A673 (cell line): Measurements from ENCODE around the gene APBB2. TPM values are rescaled to one million over a fixed set of nuclear protein-coding genes. Genes with fewer than 3 reads are reported as not detected.

Experiments
- BruUV-seq: library from RNA; stranded (reverse); fragments of 400-500 nt; replicated peaks from 2 replicates; lab custom pipeline; 2021; lab: Mats Ljungman, UMichigan
- CTCF ChIA-PET: fragments of 300-600 bp; sonication (Branson Sonifier 250); formaldehyde crosslinking; loops from one replicate; lab custom pipeline; 2022; ENCODE audit warnings: antibody characterized with exemption; lab: Charles Lee
- POLR2A ChIA-PET: fragments of 300-600 bp; sonication (Branson Sonifier 250); formaldehyde crosslinking; loops from one replicate; lab custom pipeline; 2022; ENCODE audit warnings: antibody characterized with exemption; ENCODE audit not compliant: low non-redundant PET; lab: Charles Lee
- DNase-seq: peaks from one replicate; pipeline ENCODE4 v3.0.0-alpha.2; 2015; ENCODE audit warnings: low spot score
- H3K27ac ChIP-seq: fragments of 200-600 bp; sonication (generic); 2 replicates; pipeline ENCODE4 v1.5.1; 2016; ENCODE audit warnings: mixed run types, low read depth, mild to moderate bottlenecking, mixed read lengths, antibody characterized with exemption, low read length; ENCODE audit not compliant: poor library complexity, severe bottlenecking
- H3K27me3 ChIP-seq: fragments of 200-600 bp; sonication (generic); replicated peaks from 2 replicates; pipeline ENCODE4 v1.6.1; 2017; ENCODE audit warnings: mixed run types, low read depth, mild to moderate bottlenecking, mixed read lengths, antibody characterized with exemption, low read length; ENCODE audit not compliant: insufficient read depth, poor library complexity
- H3K36me3 ChIP-seq: fragments of 200-600 bp; sonication (generic); 2 replicates; pipeline ENCODE4 v1.6.1; 2016; ENCODE audit warnings: mixed run types, mild to moderate bottlenecking, mixed read lengths, antibody characterized with exemption, low read length; ENCODE audit not compliant: insufficient read depth, poor library complexity, severe bottlenecking
- H3K4me1 ChIP-seq: fragments of 200-600 bp; sonication (generic); 2 replicates; pipeline ENCODE4 v1.6.1; 2017; ENCODE audit warnings: mixed run types, mild to moderate bottlenecking, mixed read lengths, antibody characterized with exemption, low read length; ENCODE audit not compliant: insufficient read depth, poor library complexity, severe bottlenecking
- H3K4me3 ChIP-seq: fragments of 200-600 bp; sonication (generic); 2 replicates; pipeline ENCODE4 v1.5.1; 2016; ENCODE audit warnings: low read depth, mixed run types, mild to moderate bottlenecking, mixed read lengths, low read length; ENCODE audit not compliant: poor library complexity, severe bottlenecking
- H3K9me3 ChIP-seq: fragments of 200-600 bp; sonication (generic); 2 replicates; pipeline ENCODE4 v1.6.1; 2016; ENCODE audit warnings: mixed run types, low read depth, mild to moderate bottlenecking, mixed read lengths, antibody characterized with exemption, low read length; ENCODE audit not compliant: poor library complexity, severe bottlenecking
- CTCF ChIP-seq: fragments of 300-800, 200-600 bp; sonication (generic); conservative IDR thresholded peaks from 2 replicates; pipeline ENCODE4 v1.5.1; 2017; ENCODE audit warnings: low read depth, mild to moderate bottlenecking, antibody characterized with exemption, low read length, moderate library complexity, mixed read lengths
- EZH2 ChIP-seq: fragments of 200-600 bp; sonication (generic); IDR thresholded peaks from 2 replicates; pipeline ENCODE4 v1.6.1; 2017; ENCODE audit warnings: borderline replicate concordance, low read depth, mild to moderate bottlenecking, mixed read lengths, antibody characterized with exemption, low read length; ENCODE audit not compliant: poor library complexity, severe bottlenecking
- intact Hi-C: fragments of 100-400 bp; cut with micrococcal nuclease; formaldehyde crosslinking; loops from one replicate; pipeline ENCODE4 v1.10.0; 2022; ENCODE audit not compliant: unreplicated experiment
- total RNA-seq: library from RNA; stranded (reverse); gene quantifications from 2 replicates; pipeline ENCODE4 v1.2.3, GENCODE V29; 2021

APBB2 gene
- total RNA-seq, 1 experiment from 2014 or later = 10.3 TPM

- intact Hi-C loops = loop anchor here (10.0 kb wide), 1 partner anchor 692 kb away; no protein-coding TSS in a partner anchor
- POLR2A ChIA-PET = no interaction called here
- Histone ChIP-seq H3K27me3 (no peaks in the 10 kb centered on the region), H3K27ac (no peak overlapping the region), H3K4me1 (no peaks in the 10 kb centered on the region), H3K4me3 (no peak overlapping the region), H3K36me3 (no peaks in the 10 kb centered on the region), H3K9me3 (no peaks in the 10 kb centered on the region)
- DNase-seq = no peak
- TF ChIP-seq EZH2 (no peak), CTCF (no peak)
- CTCF ChIA-PET = no interaction called here
- BruUV-seq = no TSS peak
Observed at GRCh38 chr4:40972722-40973121, 241.6 kb downstream of the APBB2 start.

- no peaks in the 10 kb centered on the region for H3K4me1 ChIP-seq
- no TSS peak for BruUV-seq
- H3K27me3 ChIP-seq = no peaks in the 10 kb centered on the region
- H3K9me3 ChIP-seq = no peaks in the 10 kb centered on the region
- no peaks in the 10 kb centered on the region for H3K36me3 ChIP-seq
- DNase-seq = no peak
- intact Hi-C loops = loop anchor here (2.0 to 10.0 kb wide), 2 partner anchors 39 to 693 kb away; no protein-coding TSS in a partner anchor
- POLR2A ChIA-PET = no interaction called here
- TF ChIP-seq EZH2 (no peak), CTCF (no peak)
- no peak overlapping the region for H3K27ac ChIP-seq
- H3K4me3 ChIP-seq = no peak overlapping the region
- CTCF ChIA-PET = no interaction called here
Observed at GRCh38 chr4:40971338-40971737, 243.0 kb downstream of the APBB2 start.

- intact Hi-C loops = no loop called here
- no peaks in the 10 kb centered on the region for H3K4me1 ChIP-seq
- no peaks in the 10 kb centered on the region for H3K27me3 ChIP-seq
- no peak for TF ChIP-seq EZH2
- no peak for TF ChIP-seq CTCF
- POLR2A ChIA-PET = no interaction called here
- no peaks in the 10 kb centered on the region for H3K36me3 ChIP-seq
- no TSS peak for BruUV-seq
- CTCF ChIA-PET = no interaction called here
- H3K27ac ChIP-seq = no peak overlapping the region
- H3K4me3 ChIP-seq = no peak overlapping the region
- DNase-seq = no peak
- H3K9me3 ChIP-seq = no peaks in the 10 kb centered on the region
Observed at GRCh38 chr4:40969501-40969900, 244.8 kb downstream of the APBB2 start.
